HG03432 (cell line): ENCODE measurements around the gene EIF4A3.

ENCODE experiments used
- ATAC-seq: cut with Tn5 transposase; IDR thresholded peaks from one replicate; pipeline ENCODE4 v1.9.1; 2021; ENCODE audit warnings: mild to moderate bottlenecking, moderate library complexity; ENCODE audit not compliant: unreplicated experiment

The EIF4A3 gene

DNA sequence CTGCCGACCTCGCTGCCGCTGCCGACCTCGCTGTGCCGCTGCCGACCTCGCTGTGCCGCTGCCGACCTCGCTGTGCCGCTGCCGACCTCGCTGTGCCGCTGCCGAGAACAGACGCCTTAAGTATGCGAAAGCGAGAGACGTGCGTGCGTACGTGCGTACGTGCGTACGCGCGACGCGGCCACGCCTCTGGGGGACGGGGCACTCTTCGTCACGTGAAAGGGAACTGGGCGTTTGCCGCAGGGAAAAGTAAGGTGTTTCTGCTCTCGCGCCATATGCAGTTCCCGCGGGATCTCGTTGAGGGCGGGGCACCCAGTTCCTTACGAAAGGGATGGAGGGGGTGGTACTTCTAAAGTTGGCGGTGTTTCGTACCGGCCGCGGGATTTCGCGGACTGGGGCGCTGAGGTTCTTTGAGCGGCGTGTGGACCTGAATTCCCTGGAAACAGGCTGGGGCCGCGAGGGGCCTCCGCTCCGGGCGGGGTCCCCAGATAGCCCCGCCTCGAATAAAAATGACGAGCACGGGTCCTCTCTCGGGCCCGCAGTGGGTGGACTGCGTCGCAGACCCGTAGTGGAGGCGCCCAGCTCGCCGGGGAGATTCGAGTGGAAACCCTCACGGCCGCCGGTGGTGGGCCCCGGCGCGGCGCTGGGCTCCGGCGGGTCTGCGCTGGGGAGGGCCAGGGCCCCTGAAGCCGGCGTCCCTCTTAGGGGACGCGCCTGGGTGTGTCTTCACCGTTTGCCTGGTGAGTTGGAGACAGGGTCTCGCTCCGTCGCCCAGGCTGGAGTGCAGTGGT lies at the start of gene EIF4A3:
EIF4A3 (minus strand) TSS at position 94 of the 788 bp plus-strand sequence. CDS start 167 bp downstream, outside the sequence.
- ATAC-seq: peak; percentile 84

- ATAC-seq: no peak
Measured at GRCh38 chr17:80196652-80197051, 49.7 kb upstream of the EIF4A3 start.

- no peak for ATAC-seq
Measured at GRCh38 chr17:80195671-80196529, 49.0 kb upstream of the EIF4A3 start.

DNA sequence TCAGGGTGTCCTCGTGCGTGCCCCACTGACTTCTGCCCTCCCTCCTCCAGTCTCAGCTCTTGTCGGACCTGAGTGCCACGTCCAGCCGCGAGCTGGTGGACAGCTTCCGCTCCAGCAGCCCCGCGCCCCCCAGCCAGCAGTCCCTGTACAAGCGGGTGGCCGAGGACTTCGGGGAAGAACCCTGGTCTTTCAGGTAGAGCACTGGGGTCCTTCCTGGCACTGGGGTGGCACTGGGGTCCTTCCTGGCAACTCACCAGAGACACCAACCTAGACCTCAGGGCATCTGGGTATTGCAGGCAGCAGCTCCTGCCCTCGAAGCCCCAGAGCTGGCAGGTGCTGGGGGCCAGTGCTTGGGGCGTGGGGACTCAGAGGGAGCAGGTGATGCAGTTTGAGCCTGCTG lies 48.2 kb upstream of the EIF4A3 start:
- ATAC-seq: no peak

DNA sequence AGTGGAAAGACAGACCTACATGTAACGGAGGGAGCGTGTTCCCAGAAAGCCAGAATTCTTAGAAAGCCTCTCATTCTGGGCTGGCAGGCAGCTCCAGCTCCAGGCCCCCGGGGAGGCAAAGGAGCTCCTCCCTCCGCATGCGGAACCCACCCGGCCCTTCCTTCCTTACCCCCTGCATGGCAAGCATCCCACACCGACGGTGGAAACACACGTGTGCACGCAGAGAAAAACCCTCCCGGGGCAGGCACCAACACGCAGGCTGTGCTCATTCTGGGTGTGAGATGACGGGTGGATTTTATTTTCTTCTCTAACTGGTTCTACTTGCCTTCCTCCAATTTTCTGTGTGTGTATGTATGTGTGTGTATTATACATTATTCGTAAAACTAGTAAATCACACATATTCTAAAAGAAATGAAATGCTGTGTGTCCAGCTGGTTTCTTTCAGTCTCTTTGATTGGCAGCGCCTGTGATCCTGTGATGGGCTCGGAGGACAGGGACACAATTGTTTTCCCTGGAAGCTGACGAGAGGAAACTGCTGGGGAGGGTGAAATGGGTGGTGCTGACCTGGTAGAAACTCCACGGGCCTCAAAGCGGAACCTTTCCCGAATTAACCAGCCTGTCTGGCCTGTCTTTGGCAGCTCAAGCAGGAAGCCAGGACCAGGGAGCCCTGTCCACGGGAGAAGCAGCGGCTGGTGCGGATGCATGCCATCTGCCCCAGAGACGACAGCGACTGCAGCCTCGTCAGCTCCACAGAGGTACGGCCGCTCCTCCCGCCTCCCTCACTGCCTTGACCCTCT lies 45.1 kb upstream of the EIF4A3 start:
- ATAC-seq: no peak

GRCh38 chr17:80191192-80191591 lies 44.3 kb upstream of the EIF4A3 start:
- ATAC-seq: no peak

- ATAC-seq: no peak
Measured at GRCh38 chr17:80190716-80191115, 43.8 kb upstream of the EIF4A3 start.

DNA sequence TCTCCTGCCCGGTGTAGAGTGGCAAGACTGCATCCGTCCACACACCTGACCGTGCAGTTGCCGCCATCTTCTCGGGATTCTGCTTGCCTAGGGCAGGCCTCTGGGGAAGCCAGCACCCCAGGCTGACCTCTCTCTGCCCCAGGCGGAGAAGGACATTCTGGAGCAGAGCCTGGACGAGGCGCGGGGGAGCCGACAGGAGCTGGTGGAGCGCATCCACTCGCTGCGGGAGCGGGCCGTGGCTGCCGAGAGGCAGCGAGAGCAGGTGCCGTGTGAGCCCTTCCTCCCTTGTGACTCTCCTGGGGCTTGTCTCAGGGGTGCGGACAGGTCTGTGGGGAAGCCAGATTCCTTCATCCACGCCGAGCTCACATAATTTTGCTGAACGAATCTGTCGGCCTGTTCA lies 42.7 kb upstream of the EIF4A3 start:
- ATAC-seq: no peak

- ATAC-seq: no peak
Measured at GRCh38 chr17:80187515-80187941, 40.6 kb upstream of the EIF4A3 start.

GRCh38 chr17:80187090-80187489 lies 40.2 kb upstream of the EIF4A3 start:
- no peak for ATAC-seq

DNA sequence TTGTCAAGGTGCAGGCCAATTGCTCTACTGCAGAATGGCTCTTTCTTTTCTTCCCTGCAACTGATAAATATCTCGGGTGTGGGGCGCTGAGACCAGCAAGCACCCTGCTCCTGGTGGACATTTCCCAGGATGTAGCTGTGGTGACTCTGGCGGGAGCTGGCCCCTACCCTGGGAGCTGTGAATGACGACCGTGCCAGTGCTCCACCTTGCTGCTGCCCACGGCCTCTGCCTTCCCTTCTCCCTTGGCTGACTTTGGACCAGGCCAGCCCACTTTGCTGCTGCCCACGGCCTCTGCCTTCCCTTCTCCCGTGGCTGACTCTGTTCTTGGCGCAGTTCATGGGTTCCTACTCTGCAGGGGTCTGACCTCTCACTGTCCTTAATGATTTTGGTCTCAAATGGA lies 39.0 kb upstream of the EIF4A3 start:
- ATAC-seq: no peak

DNA sequence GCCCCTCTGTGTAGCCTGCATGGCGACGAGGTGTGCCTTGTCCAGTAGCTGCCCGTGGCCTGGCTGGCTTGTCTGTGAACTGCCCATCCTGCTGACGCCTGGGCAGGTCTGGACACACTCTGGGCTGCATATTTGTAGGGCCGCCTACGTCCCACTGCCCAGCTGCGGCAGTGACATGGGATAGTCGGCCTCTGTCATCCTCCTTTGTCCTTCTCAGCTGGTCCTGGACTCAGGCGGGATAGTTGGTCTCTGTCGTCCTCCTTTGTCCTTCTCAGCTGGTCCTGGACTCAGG lies 37.4 kb upstream of the EIF4A3 start:
- ATAC-seq: no peak

DNA sequence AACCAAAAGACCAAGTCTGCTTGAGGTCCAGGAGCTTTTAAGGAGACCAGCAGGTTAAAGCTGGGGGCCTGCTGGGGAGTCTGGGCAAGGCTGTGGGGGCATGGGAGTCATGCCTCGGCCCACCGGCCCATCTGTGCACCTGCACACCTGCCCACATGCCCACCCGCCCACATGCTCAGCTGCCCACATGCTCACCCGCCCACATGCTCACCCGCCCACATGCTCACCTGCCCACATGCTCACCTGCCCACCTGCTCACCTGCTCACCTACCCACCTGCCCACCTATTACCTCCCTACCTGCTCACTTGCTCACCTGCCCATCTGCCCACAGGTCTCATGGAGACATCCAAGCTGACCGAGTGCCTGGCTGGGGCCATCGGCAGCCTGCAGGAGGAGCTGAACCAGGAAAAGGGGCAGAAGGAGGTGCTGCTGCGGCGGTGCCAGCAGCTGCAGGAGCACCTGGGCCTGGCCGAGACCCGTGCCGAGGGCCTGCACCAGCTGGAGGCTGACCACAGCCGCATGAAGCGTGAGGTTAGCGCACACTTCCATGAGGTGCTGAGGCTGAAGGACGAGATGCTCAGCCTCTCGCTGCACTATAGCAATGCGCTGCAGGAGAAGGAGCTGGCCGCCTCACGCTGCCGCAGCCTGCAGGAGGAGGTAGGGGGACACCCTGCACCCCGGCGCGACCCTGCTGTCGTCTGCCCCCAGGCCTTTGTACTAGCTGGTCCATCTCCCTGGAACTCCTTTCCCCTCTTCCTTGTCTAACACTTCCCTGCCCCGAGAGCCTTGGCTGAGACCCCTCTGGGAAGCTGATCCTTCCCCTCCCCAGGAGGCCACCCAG lies 36.9 kb upstream of the EIF4A3 start:
- no peak for ATAC-seq

DNA sequence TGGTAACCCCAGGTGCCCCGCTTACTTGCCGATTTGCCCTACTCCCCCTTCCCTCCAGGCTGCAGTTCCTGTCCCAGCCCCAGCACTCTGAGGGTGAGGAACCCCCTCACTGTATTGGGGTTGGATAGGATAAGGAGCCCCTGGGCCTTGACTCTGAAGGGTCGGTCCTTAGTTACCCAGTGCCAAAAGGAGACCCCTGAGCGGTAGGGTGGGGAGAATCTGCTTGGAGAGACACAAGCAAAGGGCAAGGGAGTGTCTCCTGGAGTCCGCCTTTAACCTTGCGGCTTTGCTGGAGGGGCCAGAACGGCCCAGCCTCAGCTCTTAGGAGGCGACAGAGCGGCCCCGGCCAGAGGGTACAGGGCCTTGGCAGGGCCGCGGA lies 35.9 kb upstream of the EIF4A3 start:
- ATAC-seq: no peak

DNA sequence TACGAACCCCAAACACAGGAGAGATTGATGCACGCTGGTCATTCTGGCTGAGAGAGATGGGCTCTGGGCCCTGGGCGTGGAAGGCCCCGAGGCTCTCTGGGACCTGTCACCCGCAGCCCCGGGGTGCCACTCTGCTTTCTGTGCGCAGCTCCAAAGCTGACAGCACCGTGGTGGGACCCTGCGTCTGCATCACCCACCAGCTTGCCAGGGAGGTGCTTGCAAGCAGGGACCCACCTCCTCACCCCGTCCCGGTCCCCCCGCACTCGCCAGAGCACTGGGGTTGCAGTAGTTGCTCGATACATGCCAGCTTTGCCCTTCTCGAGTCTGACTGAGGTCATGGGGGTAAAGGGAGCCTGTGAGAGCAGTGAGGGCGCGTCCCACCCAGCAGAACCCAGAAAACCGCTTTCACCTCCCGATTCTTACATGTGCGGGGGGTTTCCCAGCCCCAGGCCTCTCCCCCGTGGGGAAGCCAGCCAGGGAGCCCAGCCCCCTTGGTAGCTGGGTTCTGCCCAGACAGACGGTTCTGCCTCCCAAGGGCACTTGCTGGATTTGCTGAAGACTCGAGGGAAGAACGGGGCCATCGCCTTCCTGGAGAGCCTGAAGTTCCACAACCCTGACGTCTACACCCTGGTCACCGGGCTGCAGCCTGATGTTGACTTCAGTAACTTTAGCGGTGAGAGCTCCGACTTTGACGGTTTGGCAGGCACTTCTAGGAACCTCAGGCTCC lies 35.4 kb upstream of the EIF4A3 start:
- ATAC-seq: no peak

DNA sequence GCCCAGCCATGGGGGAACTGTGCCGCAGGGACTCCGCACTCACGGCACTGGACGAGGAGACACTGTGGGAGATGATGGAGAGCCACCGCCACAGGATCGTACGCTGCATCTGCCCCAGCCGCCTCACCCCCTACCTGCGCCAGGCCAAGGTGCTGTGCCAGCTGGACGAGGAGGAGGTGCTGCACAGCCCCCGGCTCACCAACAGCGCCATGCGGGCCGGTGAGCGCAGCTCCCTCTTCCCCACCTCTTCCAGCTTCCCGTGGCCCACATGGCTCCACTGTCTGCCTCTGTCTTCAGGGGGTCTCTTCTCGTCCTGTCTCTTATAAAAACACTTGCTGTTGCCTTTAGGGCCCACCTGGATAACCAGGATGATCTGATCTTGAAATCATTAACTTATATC lies 34.5 kb upstream of the EIF4A3 start:
- ATAC-seq: no peak

GRCh38 chr17:80180192-80180591 lies 33.3 kb upstream of the EIF4A3 start:
- no peak for ATAC-seq

- ATAC-seq: no peak
Measured at GRCh38 chr17:80177986-80178595, 31.2 kb upstream of the EIF4A3 start.

DNA sequence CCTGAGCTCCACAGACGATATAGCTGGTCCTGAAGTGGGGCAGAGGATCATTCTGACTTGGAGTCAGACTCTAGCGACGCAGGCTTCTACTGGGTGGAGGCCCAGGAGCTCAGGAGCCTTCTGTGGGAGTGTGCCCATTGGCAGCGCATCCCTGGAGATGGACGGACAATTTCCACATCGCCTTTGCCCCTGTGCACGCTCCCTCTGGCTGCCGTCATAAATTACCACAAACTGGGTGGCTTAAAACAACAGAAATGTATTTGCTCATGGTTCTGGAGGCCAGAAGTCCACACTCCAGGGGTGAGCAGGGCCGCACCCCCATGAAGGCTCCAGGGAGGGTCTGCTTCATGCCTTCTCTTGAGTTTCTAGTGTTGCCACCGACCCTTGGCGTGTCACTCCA lies 29.8 kb upstream of the EIF4A3 start:
- no peak for ATAC-seq

DNA sequence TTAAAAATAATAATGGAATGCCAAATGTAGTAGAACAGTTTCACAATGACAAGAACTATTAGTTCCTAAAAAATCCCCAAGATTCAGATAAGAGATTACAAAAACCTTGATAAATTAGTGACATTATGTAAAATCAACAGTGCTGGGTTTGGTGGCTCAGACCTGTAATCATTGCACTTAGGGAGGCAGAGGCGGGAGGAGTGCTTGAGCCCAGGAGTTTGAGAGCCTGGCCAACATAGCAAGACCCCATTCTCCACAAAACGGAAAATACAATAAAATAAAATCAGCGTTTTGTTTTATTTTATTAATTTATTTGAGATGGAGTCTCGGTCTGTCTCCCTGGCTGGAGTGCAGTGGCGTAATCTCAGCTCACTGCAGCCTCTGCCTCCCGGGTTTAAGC lies 27.0 kb upstream of the EIF4A3 start:
- ATAC-seq: no peak
